Measurements from ENCODE around the gene IFRD2. TPM values are rescaled to one million over a fixed set of nuclear protein-coding genes. Genes with fewer than 3 reads are reported as not detected.

Gene IFRD2
- total RNA-seq, 6 experiments from 2014 or later: 71.2 to 102 (median 74.6) TPM

DNA sequence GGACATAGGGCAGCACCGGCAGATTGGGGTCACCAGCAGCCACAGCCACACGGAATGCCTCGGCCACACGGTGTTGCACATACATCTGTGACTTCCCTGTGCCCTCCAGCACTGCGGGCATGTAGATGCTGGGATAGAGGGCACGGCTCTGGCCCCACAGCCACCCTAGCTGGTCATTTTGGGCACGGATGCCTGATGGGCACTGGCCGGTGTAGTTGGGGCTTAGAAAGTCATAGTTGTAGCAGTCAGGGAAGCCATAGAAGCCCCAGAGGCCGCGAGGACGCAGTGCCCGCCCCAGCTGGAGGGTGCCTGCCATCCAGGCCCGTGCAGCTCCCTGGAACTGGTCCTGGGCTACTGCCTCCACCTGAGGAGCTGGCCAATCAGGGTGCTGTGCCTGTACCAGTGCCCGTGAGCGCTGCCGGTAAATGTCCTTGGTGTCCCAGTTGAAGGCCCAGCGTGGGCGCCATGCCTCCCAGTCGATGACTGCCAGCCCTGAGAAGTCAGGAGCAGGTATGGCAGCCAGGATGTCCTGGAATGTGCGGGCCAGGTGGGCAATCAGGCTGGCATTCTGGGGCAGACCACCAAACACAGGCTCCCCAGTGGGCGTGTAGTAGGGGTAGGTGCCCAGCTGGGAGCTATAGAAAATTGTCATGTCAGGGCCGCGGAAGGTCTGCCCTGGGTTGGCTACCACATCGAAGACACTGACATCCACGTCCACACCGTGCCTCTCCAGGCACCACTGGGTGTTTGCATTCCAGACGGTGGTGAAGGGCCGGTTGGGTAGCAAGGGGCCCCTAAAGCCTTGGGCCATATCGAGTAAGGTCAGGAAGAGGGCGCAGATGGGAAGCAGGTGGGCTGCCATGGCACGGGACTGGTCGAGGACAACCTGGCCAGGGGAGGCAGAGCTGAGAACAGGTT, 10.1 kb upstream of the IFRD2 start:
- TF ChIP-seq, protein P1, sequence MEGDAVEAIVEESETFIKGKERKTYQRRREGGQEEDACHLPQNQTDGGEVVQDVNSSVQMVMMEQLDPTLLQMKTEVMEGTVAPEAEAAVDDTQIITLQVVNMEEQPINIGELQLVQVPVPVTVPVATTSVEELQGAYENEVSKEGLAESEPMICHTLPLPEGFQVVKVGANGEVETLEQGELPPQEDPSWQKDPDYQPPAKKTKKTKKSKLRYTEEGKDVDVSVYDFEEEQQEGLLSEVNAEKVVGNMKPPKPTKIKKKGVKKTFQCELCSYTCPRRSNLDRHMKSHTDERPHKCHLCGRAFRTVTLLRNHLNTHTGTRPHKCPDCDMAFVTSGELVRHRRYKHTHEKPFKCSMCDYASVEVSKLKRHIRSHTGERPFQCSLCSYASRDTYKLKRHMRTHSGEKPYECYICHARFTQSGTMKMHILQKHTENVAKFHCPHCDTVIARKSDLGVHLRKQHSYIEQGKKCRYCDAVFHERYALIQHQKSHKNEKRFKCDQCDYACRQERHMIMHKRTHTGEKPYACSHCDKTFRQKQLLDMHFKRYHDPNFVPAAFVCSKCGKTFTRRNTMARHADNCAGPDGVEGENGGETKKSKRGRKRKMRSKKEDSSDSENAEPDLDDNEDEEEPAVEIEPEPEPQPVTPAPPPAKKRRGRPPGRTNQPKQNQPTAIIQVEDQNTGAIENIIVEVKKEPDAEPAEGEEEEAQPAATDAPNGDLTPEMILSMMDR (IDR thresholded peaks at IDR 0.05): no peak
- DNase-seq: no peak
- peaks cover 23% of the 10 kb centered on the region for H3K4me1 Mint-ChIP-seq (ENCODE audit: low read depth)
- H3K27me3 Mint-ChIP-seq (ENCODE audit: insufficient read depth): no peaks in the 10 kb centered on the region; the same call in 1 of the 2 replicates
- no peaks in the 10 kb centered on the region; the same call in 1 of the 2 replicates for H3K9me3 Mint-ChIP-seq
- no peaks in the 10 kb centered on the region for H3K36me3 Mint-ChIP-seq (ENCODE audit: low read depth)
- no peak overlapping the region for H3K4me3 Mint-ChIP-seq
- no peak overlapping the region for H3K27ac Mint-ChIP-seq

DNA sequence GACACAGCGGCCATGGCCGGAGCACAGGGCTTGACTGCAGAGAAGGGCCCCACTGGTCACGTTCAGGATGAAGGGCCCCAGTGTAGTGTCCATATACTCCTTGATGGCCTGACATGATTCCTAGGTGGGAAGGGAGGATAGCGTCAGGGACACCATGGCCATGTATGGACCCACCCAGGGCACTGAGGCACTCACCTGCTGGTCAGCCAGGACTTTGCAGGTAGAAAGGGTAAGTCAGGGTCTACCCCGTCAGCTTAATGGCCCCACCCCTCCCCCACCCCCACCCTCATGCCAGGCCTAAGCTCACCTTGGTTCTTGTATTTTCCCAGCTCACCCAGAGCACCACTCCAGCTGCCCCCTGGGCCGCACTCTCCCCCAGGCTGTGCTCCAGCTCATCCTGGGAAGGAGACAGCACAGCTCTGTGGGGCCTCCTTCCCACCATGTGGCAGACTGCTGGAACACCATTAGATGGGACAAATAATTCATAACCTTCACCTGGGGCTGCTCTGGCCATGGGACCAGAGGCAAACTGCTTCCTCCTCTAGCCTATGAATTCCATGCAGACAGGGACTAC, 8.5 kb upstream of the IFRD2 start:
- Mint-ChIP-seq H3K27ac (peak overlapping the region; percentile 92), H3K36me3 (ENCODE audit: low read depth) (no peaks in the 10 kb centered on the region), H3K27me3 (ENCODE audit: insufficient read depth) (no peaks in the 10 kb centered on the region; the same call in 1 of the 2 replicates), H3K4me3 (peak overlapping the region; percentile 94; the same call in 1 of the 2 replicates), H3K4me1 (ENCODE audit: low read depth) (peaks cover 23% of the 10 kb centered on the region), H3K9me3 (no peaks in the 10 kb centered on the region)
- no peak for DNase-seq
- TF ChIP-seq, protein P1 (IDR thresholded peaks at IDR 0.05): no peak; the same call in 1 of the 2 replicates

DNA sequence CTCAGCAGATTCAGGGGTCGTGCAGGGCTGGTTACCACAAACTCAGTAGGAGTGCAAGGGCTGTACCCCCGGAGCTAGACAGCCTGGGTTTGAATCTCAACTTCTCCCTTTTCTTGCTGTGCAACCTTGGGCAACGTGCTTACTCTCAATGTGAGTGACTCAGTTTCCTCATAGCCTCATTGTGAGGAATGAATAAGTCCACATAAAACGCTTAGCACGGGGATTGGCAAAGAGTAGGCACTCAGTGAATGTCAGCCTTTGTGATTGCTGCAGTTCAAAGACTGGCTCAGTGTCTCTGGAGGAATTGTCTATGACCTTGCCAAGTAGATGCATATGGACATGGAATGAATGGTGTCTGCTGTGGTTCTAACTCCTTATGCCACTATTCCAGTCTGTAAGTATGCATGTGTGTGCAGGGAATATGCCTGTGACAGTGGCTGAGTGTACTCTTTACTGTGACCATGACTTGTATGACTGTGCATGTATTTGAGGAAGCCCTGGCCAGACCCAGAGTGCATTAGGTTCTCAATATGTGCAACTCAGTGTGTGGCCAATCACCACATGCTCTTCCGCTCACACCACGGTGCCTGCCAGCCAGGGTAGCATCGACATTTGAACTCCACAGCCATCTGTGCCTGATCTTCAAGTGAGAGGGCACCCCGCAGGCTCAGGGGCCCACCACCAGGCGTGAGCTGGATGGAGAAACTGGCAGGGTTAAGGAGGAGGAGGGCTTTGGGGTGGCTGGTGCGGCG, 7.9 kb upstream of the IFRD2 start:
- Mint-ChIP-seq H3K36me3 (ENCODE audit: low read depth) (no peaks in the 10 kb centered on the region), H3K9me3 (no peaks in the 10 kb centered on the region), H3K27me3 (ENCODE audit: insufficient read depth) (no peaks in the 10 kb centered on the region; the same call in 1 of the 2 replicates), H3K4me3 (peak overlapping the region; percentile 94), H3K4me1 (ENCODE audit: low read depth) (peaks cover 23% of the 10 kb centered on the region), H3K27ac (peak overlapping the region; percentile 92)
- TF ChIP-seq, protein P1 (IDR thresholded peaks at IDR 0.05): no peak
- peak; percentile 28 for DNase-seq

DNA sequence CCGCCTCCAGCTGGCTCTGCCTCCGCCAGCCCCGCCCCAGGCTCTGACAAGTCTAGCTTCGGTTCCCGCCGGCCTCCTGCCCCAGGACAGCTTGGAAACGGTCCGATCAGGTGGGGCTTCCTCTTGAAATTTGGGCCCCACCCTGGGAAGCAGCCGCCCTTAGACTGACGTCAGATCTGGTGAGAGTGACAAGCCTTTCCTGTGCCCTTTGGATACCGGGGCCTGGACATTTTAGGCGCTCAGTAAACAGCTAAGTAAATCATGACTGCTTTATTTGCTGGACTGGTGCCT, 7.4 kb upstream of the IFRD2 start:
- TF ChIP-seq, protein P1 (IDR thresholded peaks at IDR 0.05): no peak
- DNase-seq: no peak
- no peaks in the 10 kb centered on the region for H3K36me3 Mint-ChIP-seq (ENCODE audit: low read depth)
- H3K4me1 Mint-ChIP-seq (ENCODE audit: low read depth): peaks cover 20% of the 10 kb centered on the region
- peak overlapping the region; percentile 92 for H3K27ac Mint-ChIP-seq
- peak overlapping the region; percentile 94 for H3K4me3 Mint-ChIP-seq
- H3K9me3 Mint-ChIP-seq: no peaks in the 10 kb centered on the region
- H3K27me3 Mint-ChIP-seq (ENCODE audit: insufficient read depth): no peaks in the 10 kb centered on the region; the same call in 1 of the 2 replicates

DNA sequence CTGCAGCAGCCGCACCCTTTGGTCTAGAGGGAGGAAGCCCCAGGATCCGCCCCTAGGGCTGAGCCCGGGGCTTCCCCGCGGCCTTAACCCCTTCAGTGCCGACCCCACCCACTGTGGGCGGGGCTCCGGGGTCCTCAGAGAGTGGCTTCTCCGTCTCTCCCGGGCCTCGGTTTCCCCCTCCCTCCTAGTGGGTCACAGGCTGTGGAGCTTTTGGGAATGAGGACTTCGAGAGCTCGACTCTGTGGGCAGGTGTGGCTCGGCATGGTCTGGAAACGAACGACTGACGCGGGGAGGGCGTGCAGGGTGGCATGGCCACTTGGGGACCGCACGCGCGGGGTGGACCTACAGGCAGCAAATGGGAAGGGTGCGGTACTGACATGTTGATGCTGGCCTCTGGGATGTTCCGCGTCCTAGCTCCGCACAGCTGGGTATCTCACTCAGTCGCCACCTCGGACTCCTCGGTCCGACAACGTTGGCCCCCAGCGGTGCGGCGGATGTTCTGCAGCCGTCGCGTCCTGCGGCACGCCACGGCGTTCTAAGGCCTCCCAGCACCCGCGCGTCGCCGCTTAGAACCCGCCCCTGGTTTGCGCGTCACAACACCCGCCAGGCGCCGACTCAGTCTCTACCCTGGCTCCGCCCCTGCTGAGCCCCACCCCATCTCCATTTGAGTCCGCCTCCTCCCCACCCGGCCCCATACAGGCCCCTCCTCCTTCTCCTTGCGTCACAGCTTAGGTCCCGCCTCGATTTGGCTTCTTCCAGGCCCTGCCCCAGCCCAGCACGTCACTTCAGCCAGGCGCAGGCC, 6.8 kb upstream of the IFRD2 start, which contains the start of the genes HYAL3 and NAA80:
TSS of gene HYAL3 (minus strand) at position 570 of the 802 bp plus-strand sequence. CDS start 3,803 bp downstream, outside the sequence.
TSS of gene NAA80 (minus strand) at position 570 of the 802 bp plus-strand sequence. CDS start 1,942 bp downstream, outside the sequence.
- Mint-ChIP-seq H3K9me3 (no peaks in the 10 kb centered on the region), H3K4me1 (ENCODE audit: low read depth) (peaks cover 17% of the 10 kb centered on the region), H3K27ac (peak within 1 kb of the TSS; percentile 92), H3K27me3 (ENCODE audit: insufficient read depth) (no peaks in the 10 kb centered on the region; the same call in 1 of the 2 replicates), H3K4me3 (peak within 1 kb of the TSS; percentile 94), H3K36me3 (ENCODE audit: low read depth) (no peaks in the 10 kb centered on the region)
- TF ChIP-seq, protein P1 (IDR thresholded peaks at IDR 0.05): peak; percentile 62
- DNase-seq: peak; percentile 99
